CD4-positive, alpha-beta T cell (primary cell): ENCODE data around the gene RNF220. TPM values are rescaled to one million over a fixed set of nuclear protein-coding genes. Genes with fewer than 3 reads are reported as not detected.
A peak's percentile ranks its signal among the peaks of the same experiment; 100 is the strongest.

Experiments used
- ATAC-seq: fragments of 200-7000 bp; cut with Tn5 transposase; one replicate; pipeline ENCODE4 v1.10.0; 2022; ENCODE audit warnings: mild to moderate bottlenecking; ENCODE audit not compliant: poor library complexity
- CTCF ChIA-PET: fragments of 350-600 bp; sonication (Branson Sonifier 250); formaldehyde crosslinking; loops from one replicate; lab custom pipeline; 2021; ENCODE audit warnings: antibody characterized with exemption, inconsistent platforms; lab: Charles Lee
- POLR2A ChIA-PET: fragments of 350-600 bp; sonication (Branson Sonifier 250); formaldehyde crosslinking; loops from one replicate; lab custom pipeline; 2021; ENCODE audit warnings: antibody characterized with exemption, inconsistent platforms; lab: Charles Lee
- DNase-seq, 14 experiments: peaks; one replicate each; pipeline ENCODE4 v3.0.0-alpha.2; 2013 to 2020; ENCODE audit warnings: mixed read lengths in 2 of 14
- H3K27ac ChIP-seq, 2 donors: one replicate each; pipeline versions ENCODE4 v1.5.1 to v1.7.0; 2013; ENCODE audit warnings: low read length in 2 of 2, low read depth in 1 of 2, mild to moderate bottlenecking in 1 of 2
- H3K27me3 ChIP-seq, 2 experiments: 1 replicate in 1 of 2; 2 replicates in 1 of 2; pipeline versions ENCODE4 v1.6.1 to v1.7.0; 2013; ENCODE audit warnings: low read length in 2 of 2, control low read depth in 1 of 2, mild to moderate bottlenecking in 1 of 2, moderate library complexity in 1 of 2; ENCODE audit not compliant: insufficient read depth in 2 of 2, control insufficient read depth in 1 of 2
- H3K36me3 ChIP-seq: one replicate; pipeline ENCODE4 v1.6.1; 2013; ENCODE audit warnings: low read length, control low read depth; ENCODE audit not compliant: insufficient read depth
- H3K4me1 ChIP-seq: one replicate; pipeline ENCODE4 v1.6.1; 2013; ENCODE audit warnings: low read length, control low read depth; ENCODE audit not compliant: insufficient read depth
- H3K4me3 ChIP-seq: one replicate; pipeline ENCODE4 v1.5.1; 2013; ENCODE audit warnings: mild to moderate bottlenecking, low read length, moderate library complexity
- H3K9me3 ChIP-seq, 2 experiments: 1 replicate in 1 of 2; 2 replicates in 1 of 2; pipeline versions ENCODE4 v1.6.1 to v1.7.0; 2013; ENCODE audit warnings: low read length in 2 of 2, mild to moderate bottlenecking in 2 of 2, control low read depth in 1 of 2, moderate library complexity in 1 of 2; ENCODE audit not compliant: control insufficient read depth in 1 of 2, insufficient read depth in 1 of 2
- H3K27ac Mint-ChIP-seq: one replicate; pipeline ENCODE4 v1.8.0; 2020; ENCODE audit warnings: mixed read lengths
- H3K27me3 Mint-ChIP-seq: one replicate; pipeline ENCODE4 v1.8.0; 2021; ENCODE audit warnings: mixed read lengths
- H3K36me3 Mint-ChIP-seq: one replicate; pipeline ENCODE4 v1.8.0; 2021; ENCODE audit warnings: low read depth, mixed read lengths
- H3K4me1 Mint-ChIP-seq: one replicate; pipeline ENCODE4 v1.8.0; 2021; ENCODE audit warnings: low read depth, mixed read lengths
- H3K4me3 Mint-ChIP-seq: one replicate; pipeline ENCODE4 v1.8.0; 2020; ENCODE audit warnings: mild to moderate bottlenecking, mixed read lengths
- H3K9me3 Mint-ChIP-seq: one replicate; pipeline ENCODE4 v1.8.0; 2020; ENCODE audit warnings: mixed read lengths
- CTCF ChIP-seq: fragments of 200-600 bp; IDR thresholded peaks from one replicate; pipeline ENCODE4 v1.8.0; 2022; ENCODE audit warnings: antibody characterized with exemption, mild to moderate bottlenecking
- intact Hi-C, 2 experiments: fragments of 100-400 bp; cut with DNase I in 1 of 2; cut with micrococcal nuclease in 1 of 2; formaldehyde crosslinking; loops; one replicate each; pipeline versions ENCODE4 v1.15.1 to v1.9.0; 2023 to 2025; cut with DNase I, micrococcal nuclease
- total RNA-seq, 174 experiments: library from RNA in 2 of 174; stranded (reverse) in 2 of 174; gene quantifications; one replicate each; pipeline ENCODE4 v1.2.3 and lab custom pipeline; 2021 to 2026

RNF220 gene
- total RNA-seq, 2 experiments from 2014 or later = 76.0 to 77.9 TPM

- Mint-ChIP-seq H3K27ac (no peak overlapping the region), H3K27me3 (peaks cover 10% of the 10 kb centered on the region), H3K9me3 (no peaks in the 10 kb centered on the region), H3K36me3 (no peaks in the 10 kb centered on the region), H3K4me3 (no peak overlapping the region), H3K4me1 (no peaks in the 10 kb centered on the region)
- intact Hi-C loops = no loop called here
- Histone ChIP-seq H3K4me1 (no peaks in the 10 kb centered on the region), H3K27me3 (no peaks in the 10 kb centered on the region), H3K4me3 (no peak overlapping the region), H3K27ac (no peak overlapping the region), H3K36me3 (no peaks in the 10 kb centered on the region), H3K9me3 (no peaks in the 10 kb centered on the region)
- ATAC-seq = no peak
- POLR2A ChIA-PET = no interaction called here
- no peak for DNase-seq
- CTCF ChIA-PET = interaction anchor here (1.1 kb wide), 1 partner anchor 83 kb away, joined by 3 read pairs; no protein-coding TSS in a partner anchor
- TF ChIP-seq CTCF = no peak
Measured at GRCh38 chr1:44569491-44569890, 164.4 kb downstream of the RNF220 start.

GRCh38 chr1:44571712-44572571, 166.9 kb downstream of the RNF220 start:
- no peak overlapping the region for H3K27ac ChIP-seq
- ChIA-PET CTCF (interaction anchor here (0.8 to 2.2 kb wide), 2 partner anchors 9 to 81 kb away, joined by 3 to 40 read pairs; no protein-coding TSS in a partner anchor), POLR2A (interaction anchor here (1.0 kb wide), 1 partner anchor 60 kb away, joined by 3 read pairs; no protein-coding TSS in a partner anchor)
- H3K9me3 ChIP-seq = no peaks in the 10 kb centered on the region
- H3K27me3 ChIP-seq = no peaks in the 10 kb centered on the region
- no peak for ATAC-seq
- Mint-ChIP-seq H3K4me1 (no peaks in the 10 kb centered on the region), H3K27me3 (peaks cover 8% of the 10 kb centered on the region), H3K9me3 (no peaks in the 10 kb centered on the region), H3K4me3 (no peak overlapping the region), H3K36me3 (no peaks in the 10 kb centered on the region), H3K27ac (no peak overlapping the region)
- H3K36me3 ChIP-seq = no peaks in the 10 kb centered on the region
- intact Hi-C loops = loop anchor here (1.0 kb wide), 1 partner anchor 81 kb away; no protein-coding TSS in a partner anchor
- H3K4me1 ChIP-seq = no peaks in the 10 kb centered on the region
- H3K4me3 ChIP-seq = no peak overlapping the region
- DNase-seq = peak in 4 of 14 experiments; percentile 24 to 61 (median 50)
- peak; percentile 65 for TF ChIP-seq CTCF

- H3K9me3 ChIP-seq = no peaks in the 10 kb centered on the region
Measured at GRCh38 chr1:44572572-44572879, 167.5 kb downstream of the RNF220 start.

More at GRCh38 chr1:44572572-44572879, 167.5 kb downstream of the RNF220 start:
- no peak for ATAC-seq
- intact Hi-C loops = loop anchor here (1.0 kb wide), 1 partner anchor 81 kb away; no protein-coding TSS in a partner anchor
- Mint-ChIP-seq H3K9me3 (no peaks in the 10 kb centered on the region), H3K36me3 (no peaks in the 10 kb centered on the region), H3K4me3 (no peak overlapping the region), H3K27ac (no peak overlapping the region), H3K4me1 (no peaks in the 10 kb centered on the region), H3K27me3 (peaks cover 6% of the 10 kb centered on the region)
- H3K4me1 ChIP-seq = no peaks in the 10 kb centered on the region
- no peaks in the 10 kb centered on the region for H3K36me3 ChIP-seq
- ChIA-PET CTCF (interaction anchor here (0.8 to 2.2 kb wide), 2 partner anchors 10 to 80 kb away, joined by 3 to 40 read pairs; no protein-coding TSS in a partner anchor), POLR2A (no interaction called here)
- no peak overlapping the region for H3K27ac ChIP-seq
- H3K4me3 ChIP-seq = no peak overlapping the region
- DNase-seq = no peak
- no peaks in the 10 kb centered on the region for H3K27me3 ChIP-seq
- no peak for TF ChIP-seq CTCF
